HG02870 (cell line): ENCODE measurements around the gene ATCAY.
"Not testable (repeated sequence)": the region's sequence is repeated elsewhere in the genome, so short reads cannot be mapped to it uniquely, and the experiment has no call there.

Experiments used
- ATAC-seq: cut with Tn5 transposase; IDR thresholded peaks from one replicate; pipeline ENCODE4 v1.9.1; 2021; ENCODE audit warnings: mild to moderate bottlenecking, moderate library complexity; ENCODE audit not compliant: unreplicated experiment

Gene ATCAY

GRCh38 chr19:3898426-3898825, 17.9 kb downstream of the ATCAY start:
- ATAC-seq, result no peak

GRCh38 chr19:3899531-3900294, 19.2 kb downstream of the ATCAY start:
- ATAC-seq, result no peak

GRCh38 chr19:3902317-3902973, 22.0 kb downstream of the ATCAY start:
- no peak for ATAC-seq

- ATAC-seq, result no peak
Observed at GRCh38 chr19:3904233-3904632, 23.7 kb downstream of the ATCAY start.

GRCh38 chr19:3907626-3908265, 27.3 kb downstream of the ATCAY start:
- ATAC-seq, result no peak

- ATAC-seq, result no peak
Observed at GRCh38 chr19:3908266-3909054, 28.0 kb downstream of the ATCAY start.

GRCh38 chr19:3910105-3910504, 29.6 kb downstream of the ATCAY start:
- ATAC-seq, result no peak

GRCh38 chr19:3914199-3914598, 33.7 kb downstream of the ATCAY start:
- ATAC-seq, result no peak

- ATAC-seq, result no peak
Observed at GRCh38 chr19:3916033-3916432, 35.5 kb downstream of the ATCAY start.

GRCh38 chr19:3919793-3920192, 39.3 kb downstream of the ATCAY start:
- no peak for ATAC-seq

- ATAC-seq, result no peak
Observed at GRCh38 chr19:3923096-3923758, 42.7 kb downstream of the ATCAY start.

- ATAC-seq, result no peak
Observed at GRCh38 chr19:3923912-3924311, 43.4 kb downstream of the ATCAY start.

- no peak for ATAC-seq
Observed at GRCh38 chr19:3931041-3931440, 50.6 kb downstream of the ATCAY start.

GRCh38 chr19:3932931-3933810, 52.7 kb downstream of the ATCAY start, which contains the start of gene NMRK2:
NMRK2 (plus strand) TSS chr19:3933069; CDS start chr19:3933672, 603 bp downstream.
- ATAC-seq, result no peak

- ATAC-seq, result no peak
Observed at GRCh38 chr19:3936506-3937442, 56.3 kb downstream of the ATCAY start.

- not testable (repeated sequence) for ATAC-seq
Observed at GRCh38 chr19:3938300-3938950, 57.9 kb downstream of the ATCAY start.

GRCh38 chr19:3942790-3943409, 62.4 kb downstream of the ATCAY start:
- no peak for ATAC-seq
